Measurements from ENCODE around the gene STX8.

The STX8 gene

GRCh38 chr17:9472094-9472493, 103.5 kb downstream of the STX8 start:
- peak; percentile 61 for DNase-seq (ENCODE audit: low read depth, low spot score)
- H3K4me3 ChIP-seq (ENCODE audit: low read depth, low read length), result no peak overlapping the region
- in situ Hi-C loops (cut with HindIII; ENCODE audit: low sequenced_read_pairs), result no loop called here
- TF ChIP-seq CTCF (IDR thresholded peaks at IDR 0.05; ENCODE audit: low read depth, low read length), result no peak

- peak; percentile 39 for DNase-seq (ENCODE audit: low read depth, low spot score)
- H3K4me3 ChIP-seq (ENCODE audit: low read depth, low read length), result no peak overlapping the region
- no peak for TF ChIP-seq CTCF (IDR thresholded peaks at IDR 0.05; ENCODE audit: low read depth, low read length)
- in situ Hi-C loops (cut with HindIII; ENCODE audit: low sequenced_read_pairs), result no loop called here
These were observed 105.4 kb downstream of the STX8 start for GRCh38 chr17:9470171-9470570.

DNA sequence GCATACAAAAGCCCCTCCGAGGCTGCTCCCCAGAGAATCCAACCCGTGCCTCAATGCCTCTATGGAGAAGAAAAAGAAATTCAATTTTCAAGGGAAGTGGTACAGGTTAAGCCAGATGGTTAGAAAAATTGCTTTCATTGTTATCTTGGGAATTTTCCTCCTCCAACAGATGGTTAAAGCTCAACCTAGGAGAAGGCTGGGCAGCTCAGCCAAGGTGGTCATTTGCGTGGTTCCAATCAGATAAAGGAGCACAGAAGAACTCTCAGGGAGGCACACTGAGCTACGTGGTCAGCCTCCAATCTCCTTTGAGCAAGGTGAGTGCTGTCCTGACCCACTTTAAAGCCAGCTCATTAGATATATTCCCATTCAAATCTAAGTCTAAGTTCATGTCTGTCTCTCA, 106.7 kb downstream of the STX8 start:
- in situ Hi-C loops (cut with HindIII; ENCODE audit: low sequenced_read_pairs), result no loop called here
- H3K4me3 ChIP-seq (ENCODE audit: low read depth, low read length), result no peak overlapping the region
- DNase-seq (ENCODE audit: low read depth, low spot score), result no peak
- no peak for TF ChIP-seq CTCF (IDR thresholded peaks at IDR 0.05; ENCODE audit: low read depth, low read length)

DNA sequence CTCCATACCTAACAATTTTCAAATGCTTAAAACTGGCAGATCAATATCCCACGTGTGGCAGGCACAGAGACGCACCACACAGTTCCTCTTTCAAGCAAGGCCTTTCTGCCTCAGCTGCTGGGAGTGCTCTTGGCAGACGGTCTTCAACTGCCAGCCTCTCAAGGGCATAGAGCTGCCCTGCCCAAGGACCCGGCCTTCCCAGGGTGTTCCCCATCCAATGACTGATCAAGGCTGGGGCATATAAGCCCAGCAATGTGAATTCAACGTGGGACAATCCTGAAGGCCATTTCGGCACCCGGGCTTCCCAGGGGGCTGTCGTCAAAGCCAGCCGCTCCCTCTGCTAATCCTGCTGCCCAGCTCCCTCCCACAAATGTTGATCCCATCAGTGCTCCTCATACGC, 107.1 kb downstream of the STX8 start:
- in situ Hi-C loops (cut with HindIII; ENCODE audit: low sequenced_read_pairs), result no loop called here
- no peak for DNase-seq (ENCODE audit: low read depth, low spot score)
- no peak for TF ChIP-seq CTCF (IDR thresholded peaks at IDR 0.05; ENCODE audit: low read depth, low read length)
- H3K4me3 ChIP-seq (ENCODE audit: low read depth, low read length), result no peak overlapping the region

GRCh38 chr17:9467518-9467917, 108.1 kb downstream of the STX8 start:
- in situ Hi-C loops (cut with HindIII; ENCODE audit: low sequenced_read_pairs), result no loop called here
- TF ChIP-seq CTCF (IDR thresholded peaks at IDR 0.05; ENCODE audit: low read depth, low read length), result no peak
- no peak for DNase-seq (ENCODE audit: low read depth, low spot score)
- no peak overlapping the region for H3K4me3 ChIP-seq (ENCODE audit: low read depth, low read length)

GRCh38 chr17:9465210-9465921, 110.3 kb downstream of the STX8 start:
- DNase-seq (ENCODE audit: low read depth, low spot score), result peak; percentile 39
- in situ Hi-C loops (cut with HindIII; ENCODE audit: low sequenced_read_pairs), result no loop called here
- H3K4me3 ChIP-seq (ENCODE audit: low read depth, low read length), result no peak overlapping the region
- no peak for TF ChIP-seq CTCF (IDR thresholded peaks at IDR 0.05; ENCODE audit: low read depth, low read length)
